Measurements from ENCODE around the gene NEU4.
"Not testable (repeated sequence)": the region's sequence is repeated elsewhere in the genome, so short reads cannot be mapped to it uniquely, and the experiment has no call there.

Gene NEU4

GRCh38 chr2:241808721-241809382, at the start of gene NEU4:
Gene NEU4 (plus strand): TSS chr2:241809193. CDS start chr2:241814485, 5,292 bp downstream.
- Mint-ChIP-seq H3K4me3 (peak within 1 kb of the TSS; percentile 63 to 74 (median 67)), H3K9me3 (no peaks in the 10 kb centered on the region), H3K4me1 (peaks cover 15% of the 10 kb centered on the region), H3K27me3 (ENCODE audit: low read depth) (no peaks in the 10 kb centered on the region), H3K36me3 (ENCODE audit: low read depth) (no peaks in the 10 kb centered on the region), H3K27ac (peak within 1 kb of the TSS; percentile 86 to 99 (median 96))
- TF ChIP-seq CTCF (IDR thresholded peaks at IDR 0.05; ENCODE audit: unreplicated experiment in 3 of 3): no peak

- H3K36me3 Mint-ChIP-seq (ENCODE audit: low read depth): peaks cover 41% of the 10 kb centered on the region
- H3K4me1 Mint-ChIP-seq: peaks cover 29% of the 10 kb centered on the region
- H3K27me3 Mint-ChIP-seq (ENCODE audit: low read depth); H3K9me3 Mint-ChIP-seq; H3K4me3 Mint-ChIP-seq: not testable (repeated sequence)
- peak overlapping the region in 2 of 3 experiments; percentile 80 to 87 for H3K27ac Mint-ChIP-seq
Measured at GRCh38 chr2:241759893-241760292, 49.1 kb upstream of the NEU4 start.

- Mint-ChIP-seq H3K4me3 (no peak overlapping the region), H3K9me3 (peaks cover 5% of the 10 kb centered on the region), H3K36me3 (ENCODE audit: low read depth) (peaks cover 41% of the 10 kb centered on the region), H3K4me1 (peaks cover 29% of the 10 kb centered on the region), H3K27me3 (ENCODE audit: low read depth) (peaks cover 3% of the 10 kb centered on the region), H3K27ac (no peak overlapping the region)
- no peak for TF ChIP-seq CTCF (IDR thresholded peaks at IDR 0.05; ENCODE audit: unreplicated experiment in 3 of 3)
Measured at GRCh38 chr2:241760301-241760771, 48.7 kb upstream of the NEU4 start.

GRCh38 chr2:241762321-241762932, 46.6 kb upstream of the NEU4 start:
- H3K9me3 Mint-ChIP-seq: peaks cover 5% of the 10 kb centered on the region
- peaks cover 34% of the 10 kb centered on the region for H3K36me3 Mint-ChIP-seq (ENCODE audit: low read depth)
- TF ChIP-seq CTCF (IDR thresholded peaks at IDR 0.05; ENCODE audit: unreplicated experiment in 3 of 3): no peak
- no peak overlapping the region for H3K4me3 Mint-ChIP-seq
- peaks cover 29% of the 10 kb centered on the region for H3K4me1 Mint-ChIP-seq
- peak overlapping the region in 2 of 3 experiments; percentile 60 to 71 for H3K27ac Mint-ChIP-seq
- peaks cover 3% of the 10 kb centered on the region for H3K27me3 Mint-ChIP-seq (ENCODE audit: low read depth)

GRCh38 chr2:241762933-241763369, 46.0 kb upstream of the NEU4 start:
- Mint-ChIP-seq H3K27ac (peak overlapping the region in 2 of 3 experiments; percentile 60 to 71), H3K4me1 (peaks cover 29% of the 10 kb centered on the region), H3K4me3 (no peak overlapping the region)

More at GRCh38 chr2:241762933-241763369, 46.0 kb upstream of the NEU4 start:
- no peak for TF ChIP-seq CTCF (IDR thresholded peaks at IDR 0.05; ENCODE audit: unreplicated experiment in 3 of 3)
- peaks cover 5% of the 10 kb centered on the region for H3K9me3 Mint-ChIP-seq
- peaks cover 31% of the 10 kb centered on the region for H3K36me3 Mint-ChIP-seq (ENCODE audit: low read depth)
- peaks cover 3% of the 10 kb centered on the region for H3K27me3 Mint-ChIP-seq (ENCODE audit: low read depth)

All from nephron (organoid).